ENCODE results near the gene NFIA.

The NFIA gene

GRCh38 chr1:61081686-61082310 is 563 bp upstream of the NFIA start:
- DNase-seq (ENCODE audit: low read depth), result no peak
- H3K4me3 ChIP-seq (ENCODE audit: low read length), result peak overlapping the region; percentile 67
- no peak for TF ChIP-seq CTCF (conservative IDR thresholded peaks at IDR 0.05; ENCODE audit: low read depth, low read length)

GRCh38 chr1:61083013-61083806 is 849 bp downstream of the NFIA start:
- H3K4me3 ChIP-seq (ENCODE audit: low read length), result peak overlapping the region; percentile 84
- no peak for DNase-seq (ENCODE audit: low read depth)
- no peak for TF ChIP-seq CTCF (conservative IDR thresholded peaks at IDR 0.05; ENCODE audit: low read depth, low read length)

GRCh38 chr1:61083807-61084440 is 1.6 kb downstream of the NFIA start:
- no peak for TF ChIP-seq CTCF (conservative IDR thresholded peaks at IDR 0.05; ENCODE audit: low read depth, low read length)
- no peak for DNase-seq (ENCODE audit: low read depth)
- H3K4me3 ChIP-seq (ENCODE audit: low read length), result peak overlapping the region; percentile 84

GRCh38 chr1:61084491-61085031 is 2.2 kb downstream of the NFIA start:
- DNase-seq (ENCODE audit: low read depth), result no peak
- TF ChIP-seq CTCF (conservative IDR thresholded peaks at IDR 0.05; ENCODE audit: low read depth, low read length), result no peak
- no peak overlapping the region for H3K4me3 ChIP-seq (ENCODE audit: low read length)

- TF ChIP-seq CTCF (conservative IDR thresholded peaks at IDR 0.05; ENCODE audit: low read depth, low read length), result no peak
- H3K4me3 ChIP-seq (ENCODE audit: low read length), result no peak overlapping the region
- DNase-seq (ENCODE audit: low read depth), result no peak
Observed at GRCh38 chr1:61085206-61085982, 3.0 kb downstream of the NFIA start.

- no peak for TF ChIP-seq CTCF (conservative IDR thresholded peaks at IDR 0.05; ENCODE audit: low read depth, low read length)
- no peak for DNase-seq (ENCODE audit: low read depth)
- H3K4me3 ChIP-seq (ENCODE audit: low read length), result no peak overlapping the region
Observed at GRCh38 chr1:61085983-61086644, 3.8 kb downstream of the NFIA start.
